PC-3 (cell line): Measurements from ENCODE around the gene SACS. TPM values are rescaled to one million over a fixed set of nuclear protein-coding genes. Genes with fewer than 3 reads are reported as not detected.

Experiments used
- ATAC-seq: fragments of 200-7000 bp; cut with Tn5 transposase; 2 replicates; pipeline ENCODE4 v1.9.1; 2020; ENCODE audit warnings: mild to moderate bottlenecking, moderate library complexity
- BruUV-seq: library from RNA; stranded (reverse); fragments of 400-500 nt; replicated peaks from 2 replicates; lab custom pipeline; 2021; lab: Mats Ljungman, UMichigan
- CTCF ChIA-PET: fragments of 300-600 bp; sonication (Branson Sonifier 250); formaldehyde crosslinking; loops from one replicate; lab custom pipeline; 2022; ENCODE audit warnings: antibody characterized with exemption; lab: Charles Lee
- POLR2A ChIA-PET: fragments of 300-600 bp; sonication (Branson Sonifier 250); formaldehyde crosslinking; loops from one replicate; lab custom pipeline; 2022; ENCODE audit warnings: antibody characterized with exemption; ENCODE audit not compliant: unreplicated experiment; lab: Charles Lee
- DNase-seq: peaks from one replicate; pipeline ENCODE4 v3.0.0-alpha.2; 2015
- H2AFZ ChIP-seq: fragments of 300-600 bp; sonication (generic); 2 replicates; pipeline ENCODE4 v1.6.0; 2016; ENCODE audit warnings: antibody characterized with exemption, low read length
- H3F3A ChIP-seq: fragments of 300-600 bp; sonication (generic); one replicate; pipeline ENCODE4 v1.6.0; 2017; ENCODE audit warnings: antibody characterized with exemption, low read length, control low read depth, mild to moderate bottlenecking; ENCODE audit not compliant: unreplicated experiment
- H3K27ac ChIP-seq: fragments of 300-600 bp; sonication (generic); 2 replicates; pipeline ENCODE4 v1.5.1; 2016; ENCODE audit warnings: mild to moderate bottlenecking, low read length
- H3K27me3 ChIP-seq: fragments of 300-600 bp; sonication (generic); 2 replicates; pipeline ENCODE4 v1.6.1; 2016; ENCODE audit warnings: low read length, mixed read lengths
- H3K36me3 ChIP-seq: fragments of 300-600 bp; sonication (generic); 2 replicates; pipeline ENCODE4 v1.6.1; 2016; ENCODE audit warnings: low read depth, mixed run types, low read length, mixed read lengths
- H3K4me1 ChIP-seq: fragments of 300-600 bp; sonication (generic); 2 replicates; pipeline ENCODE4 v1.5.1; 2016; ENCODE audit warnings: low read length; ENCODE audit not compliant: insufficient read depth
- H3K4me2 ChIP-seq: fragments of 300-600 bp; sonication (generic); 2 replicates; pipeline ENCODE4 v1.6.0; 2016; ENCODE audit warnings: low read length
- H3K4me3 ChIP-seq: fragments of 300-600 bp; sonication (generic); 2 replicates; pipeline ENCODE4 v1.5.1; 2016; ENCODE audit warnings: mild to moderate bottlenecking, low read length, mixed read lengths
- H3K79me2 ChIP-seq: fragments of 300-600 bp; sonication (generic); 2 replicates; pipeline ENCODE4 v1.6.1; 2017; ENCODE audit warnings: low read length, mixed read lengths
- H3K9ac ChIP-seq: fragments of 300-600 bp; sonication (generic); 2 replicates; pipeline ENCODE4 v1.6.0; 2016; ENCODE audit warnings: mild to moderate bottlenecking, low read length
- H3K9me2 ChIP-seq: fragments of 300-600 bp; sonication (generic); replicated peaks from 2 replicates; pipeline ENCODE4 v1.6.1; 2016; ENCODE audit warnings: mixed run types, low read length, mixed read lengths
- H3K9me3 ChIP-seq: fragments of 300-600 bp; sonication (generic); 2 replicates; pipeline ENCODE4 v1.6.1; 2016; ENCODE audit warnings: low read length, mixed read lengths
- H4K20me1 ChIP-seq: fragments of 300-600 bp; sonication (generic); 2 replicates; pipeline ENCODE4 v1.6.1; 2016; ENCODE audit warnings: low read length, mixed read lengths
- CTCF ChIP-seq: fragments of 300-600 bp; sonication (generic); conservative IDR thresholded peaks from 2 replicates; pipeline ENCODE4 v1.5.1; 2017; ENCODE audit warnings: antibody characterized with exemption, low read depth, mild to moderate bottlenecking, low read length
- EZH2 ChIP-seq: fragments of 300-600 bp; sonication (generic); IDR thresholded peaks from one replicate; pipeline ENCODE4 v1.6.1; 2017; ENCODE audit warnings: antibody characterized with exemption, mild to moderate bottlenecking, low read length; ENCODE audit not compliant: unreplicated experiment
- EZH2phosphoT487 ChIP-seq: fragments of 300-600 bp; sonication (generic); IDR thresholded peaks from 2 replicates; pipeline ENCODE4 v1.6.1; 2018; ENCODE audit warnings: mild to moderate bottlenecking, antibody characterized with exemption, low read length, borderline replicate concordance
- intact Hi-C: fragments of 100-400 bp; cut with micrococcal nuclease; formaldehyde crosslinking; loops from 2 replicates; pipeline ENCODE4 v1.9.0; 2023
- total RNA-seq: library from RNA; depleted of rRNA; stranded (reverse); fragments of >200 nt; gene quantifications from 2 replicates; pipeline ENCODE4 v1.2.3, GENCODE V29; 2014

The SACS gene
- total RNA-seq, 1 experiment from 2014 or later, result 31.6 TPM

GRCh38 chr13:23377579-23377978 is 55.9 kb downstream of the SACS start:
- DNase-seq, result no peak
- Histone ChIP-seq H3K27ac (peak overlapping the region; percentile 73), H4K20me1 (peaks cover 10% of the 10 kb centered on the region), H3K9me3 (no peaks in the 10 kb centered on the region), H3K36me3 (no peaks in the 10 kb centered on the region), H2AFZ (peak overlapping the region; percentile 13; the same call in 1 of the 2 replicates), H3F3A (no peaks in the 10 kb centered on the region), H3K9ac (peak overlapping the region; percentile 19; the same call in 1 of the 2 replicates), H3K4me2 (peak overlapping the region; percentile 42), H3K9me2 (no peaks in the 10 kb centered on the region), H3K4me3 (peak overlapping the region; percentile 6; the same call in 1 of the 2 replicates), H3K79me2 (peaks cover 25% of the 10 kb centered on the region), H3K4me1 (peaks cover 35% of the 10 kb centered on the region), H3K27me3 (no peaks in the 10 kb centered on the region)
- intact Hi-C loops, result loop anchor here (5.0 kb wide), 1 partner anchor 50 kb away; no protein-coding TSS in a partner anchor
- BruUV-seq, result no TSS peak
- ATAC-seq, result no peak
- POLR2A ChIA-PET, result no interaction called here
- CTCF ChIA-PET, result no interaction called here
- TF ChIP-seq EZH2, result no peak
- no peak for TF ChIP-seq EZH2phosphoT487
- TF ChIP-seq CTCF, result no peak

- Histone ChIP-seq H3K4me3 (peak overlapping the region; percentile 90), H3K36me3 (peaks cover 11% of the 10 kb centered on the region), H3K9ac (peak overlapping the region; percentile 84), H4K20me1 (peaks cover 16% of the 10 kb centered on the region), H3K79me2 (peaks cover 38% of the 10 kb centered on the region), H3K27me3 (no peaks in the 10 kb centered on the region), H3K27ac (peak overlapping the region; percentile 24; the same call in 1 of the 2 replicates), H3K4me1 (peaks cover 41% of the 10 kb centered on the region), H3F3A (no peaks in the 10 kb centered on the region), H3K9me2 (no peaks in the 10 kb centered on the region), H3K9me3 (no peaks in the 10 kb centered on the region), H3K4me2 (peak overlapping the region; percentile 90), H2AFZ (peak overlapping the region; percentile 86)
- TF ChIP-seq CTCF (no peak), EZH2phosphoT487 (no peak), EZH2 (no peak)
- ATAC-seq (peak; percentile 91), DNase-seq (peak; percentile 87)
- ChIA-PET CTCF (interaction anchor here (0.5 to 1.0 kb wide), 4 partner anchors 53 to 500 kb away, joined by 3 read pairs; no protein-coding TSS in a partner anchor), POLR2A (interaction anchor here (0.7 kb wide), 1 partner anchor 1306 kb away, joined by 3 read pairs; no protein-coding TSS in a partner anchor)
- BruUV-seq, result no TSS peak
- intact Hi-C loops, result loop anchor here (2.0 to 5.0 kb wide), 2 partner anchors 52 kb away; no protein-coding TSS in a partner anchor
Observed at GRCh38 chr13:23375001-23375971, 58.2 kb downstream of the SACS start.
